ENCODE data around the gene ARHGDIB. TPM values are rescaled to one million over a fixed set of nuclear protein-coding genes. Genes with fewer than 3 reads are reported as not detected.

Gene ARHGDIB
- total RNA-seq, 4 donors from 2014 or later, result 96.1 to 255 (median 151) TPM

DNA sequence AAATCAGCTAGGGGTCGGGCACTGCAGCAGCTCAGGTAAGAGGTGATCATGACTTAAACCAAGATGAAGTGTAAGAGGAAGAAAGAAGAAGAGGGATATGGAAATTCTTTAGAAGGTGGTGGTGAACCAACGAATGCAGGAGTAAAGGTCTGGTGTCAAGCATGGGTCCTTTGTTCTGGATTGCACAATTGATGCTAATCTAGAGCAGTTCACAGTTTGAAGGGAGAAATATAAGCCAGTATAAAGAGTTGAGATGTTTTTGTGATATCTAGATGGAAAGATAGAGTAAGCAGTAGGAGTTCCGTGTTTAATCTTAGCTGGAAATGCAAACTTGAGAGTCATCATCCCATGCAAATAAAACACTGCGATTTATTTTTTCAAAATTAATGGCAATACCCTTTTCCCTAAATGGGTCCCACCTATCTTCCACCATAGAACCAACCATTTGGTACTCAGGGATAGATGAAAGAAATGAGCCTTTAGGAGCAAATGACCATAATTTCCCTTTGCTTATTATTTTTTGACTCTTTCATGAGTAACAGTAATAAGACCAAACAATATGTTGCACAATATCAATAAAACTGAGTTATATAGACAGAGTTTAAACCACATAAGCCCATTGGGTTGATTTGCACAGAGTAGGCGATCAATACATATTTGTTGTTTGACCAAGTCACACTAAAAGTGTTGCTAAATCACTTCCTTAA lies 60.7 kb downstream of the ARHGDIB start:
- TF ChIP-seq, protein P1, sequence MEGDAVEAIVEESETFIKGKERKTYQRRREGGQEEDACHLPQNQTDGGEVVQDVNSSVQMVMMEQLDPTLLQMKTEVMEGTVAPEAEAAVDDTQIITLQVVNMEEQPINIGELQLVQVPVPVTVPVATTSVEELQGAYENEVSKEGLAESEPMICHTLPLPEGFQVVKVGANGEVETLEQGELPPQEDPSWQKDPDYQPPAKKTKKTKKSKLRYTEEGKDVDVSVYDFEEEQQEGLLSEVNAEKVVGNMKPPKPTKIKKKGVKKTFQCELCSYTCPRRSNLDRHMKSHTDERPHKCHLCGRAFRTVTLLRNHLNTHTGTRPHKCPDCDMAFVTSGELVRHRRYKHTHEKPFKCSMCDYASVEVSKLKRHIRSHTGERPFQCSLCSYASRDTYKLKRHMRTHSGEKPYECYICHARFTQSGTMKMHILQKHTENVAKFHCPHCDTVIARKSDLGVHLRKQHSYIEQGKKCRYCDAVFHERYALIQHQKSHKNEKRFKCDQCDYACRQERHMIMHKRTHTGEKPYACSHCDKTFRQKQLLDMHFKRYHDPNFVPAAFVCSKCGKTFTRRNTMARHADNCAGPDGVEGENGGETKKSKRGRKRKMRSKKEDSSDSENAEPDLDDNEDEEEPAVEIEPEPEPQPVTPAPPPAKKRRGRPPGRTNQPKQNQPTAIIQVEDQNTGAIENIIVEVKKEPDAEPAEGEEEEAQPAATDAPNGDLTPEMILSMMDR (IDR thresholded peaks at IDR 0.05; ENCODE audit: low read depth), result no peak

- TF ChIP-seq, protein P1 (IDR thresholded peaks at IDR 0.05; ENCODE audit: low read depth), result no peak
Observed at GRCh38 chr12:14896521-14897169, 64.8 kb downstream of the ARHGDIB start.

DNA sequence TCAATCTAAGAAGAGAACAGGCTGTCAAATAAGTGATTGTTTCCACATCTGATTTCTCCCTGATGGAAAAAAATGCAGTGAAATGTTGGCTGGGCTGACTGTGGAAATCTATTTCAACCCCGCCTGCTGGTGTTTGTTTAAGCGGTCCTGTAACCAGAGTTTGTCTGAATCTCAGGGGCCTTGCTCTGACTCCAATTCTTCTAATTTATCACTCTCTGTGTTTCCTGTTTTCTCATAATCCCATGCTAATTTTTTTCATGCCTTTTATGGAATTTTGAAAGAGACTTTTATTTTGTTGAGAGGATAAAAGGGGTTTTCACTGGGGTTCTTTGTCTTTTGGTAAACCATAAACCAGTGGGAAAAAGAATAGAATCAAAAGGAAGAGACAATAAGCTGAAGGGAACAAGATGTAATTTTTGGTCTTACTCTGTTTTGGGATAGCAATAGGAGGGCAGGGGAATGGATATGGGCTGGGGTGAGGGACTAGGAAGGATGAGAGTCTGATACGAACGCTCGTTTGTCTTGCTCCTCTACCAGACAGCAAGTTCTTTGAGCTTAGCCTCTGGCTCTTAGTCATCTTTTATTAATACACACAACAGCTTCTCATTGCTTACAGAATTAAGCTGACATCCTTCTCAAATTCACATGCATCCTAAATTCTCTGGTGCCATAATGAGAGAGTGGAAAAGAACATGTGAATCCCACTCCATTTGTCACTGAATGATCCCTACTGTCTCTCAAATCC lies 67.7 kb downstream of the ARHGDIB start:
- TF ChIP-seq, protein P1 (IDR thresholded peaks at IDR 0.05; ENCODE audit: low read depth), result no peak

- TF ChIP-seq, protein P1 (IDR thresholded peaks at IDR 0.05; ENCODE audit: low read depth), result no peak
Observed at GRCh38 chr12:14892726-14893505, 68.5 kb downstream of the ARHGDIB start.

Other genes starting within 250 kb of the ARHGDIB start
- gene WBP11, start 158.1 kb downstream of the ARHGDIB start, total RNA-seq, result 10 to 100 TPM; 13.3 to 29.2 (median 20.6) TPM
- 1 to 10 TPM in 3 of 4 donors, under 1 TPM in 1; 0.34 to 2.0 (median 1.4) TPM for gene C12orf60, start 157.9 kb downstream of the ARHGDIB start, total RNA-seq
- gene SMCO3, start 147.4 kb downstream of the ARHGDIB start, total RNA-seq, result under 1 TPM in 1 of 4 donors, not detected in 3; 0.75 TPM
- 1 to 10 TPM in 1 of 4 donors, under 1 TPM in 3; 0.33 to 1.9 (median 0.61) TPM for gene ART4, start 118.1 kb downstream of the ARHGDIB start, total RNA-seq
- gene MGP, start 75.7 kb downstream of the ARHGDIB start, total RNA-seq, result 100 to 1,000 TPM; 192 to 366 (median 221) TPM
- gene ERP27, start 23.1 kb downstream of the ARHGDIB start, total RNA-seq, result under 1 TPM in 2 of 4 donors, not detected in 2; 0.85 to 0.94 TPM
- not detected for gene PDE6H, start 11.4 kb upstream of the ARHGDIB start, total RNA-seq

All from subcutaneous adipose tissue (tissue), 4 donors.